ENCODE measurements around the gene TDRD12. TPM values are rescaled to one million over a fixed set of nuclear protein-coding genes. Genes with fewer than 3 reads are reported as not detected.

TDRD12 gene
- total and polyA plus RNA-seq, 2 of the 13 experiments (the other 11 are each of a cell fraction or from before 2014, with no cell fraction given) = 0.03 to 0.40 TPM

DNA sequence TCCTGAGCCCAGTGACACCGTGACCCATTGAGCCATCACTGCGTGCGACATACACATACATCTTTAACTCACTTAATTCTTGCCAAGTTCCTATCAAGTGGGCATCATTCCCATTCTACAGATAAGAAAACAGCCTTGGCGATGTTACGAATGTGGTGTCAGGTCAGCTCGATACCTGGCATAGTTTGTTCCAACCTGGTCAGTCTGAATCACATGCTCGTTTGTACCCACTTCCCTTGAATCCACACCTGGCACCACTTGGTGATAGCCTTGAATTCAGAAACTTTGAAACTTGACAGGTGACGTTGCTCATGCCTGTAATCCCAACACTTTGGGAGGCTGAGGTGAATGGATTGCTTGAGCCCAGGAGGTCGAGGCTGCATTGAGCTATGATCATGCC is 90.9 kb downstream of the TDRD12 start:
- in situ Hi-C loops (cut with HindIII; ENCODE audit: extremely low pct_ligation_motif_present, low pct_unique_long_range_greater_than_20kb) = no loop called here
- POLR2A ChIA-PET = no interaction called here
- no peak for DNase-seq (ENCODE audit: low spot score)

DNA sequence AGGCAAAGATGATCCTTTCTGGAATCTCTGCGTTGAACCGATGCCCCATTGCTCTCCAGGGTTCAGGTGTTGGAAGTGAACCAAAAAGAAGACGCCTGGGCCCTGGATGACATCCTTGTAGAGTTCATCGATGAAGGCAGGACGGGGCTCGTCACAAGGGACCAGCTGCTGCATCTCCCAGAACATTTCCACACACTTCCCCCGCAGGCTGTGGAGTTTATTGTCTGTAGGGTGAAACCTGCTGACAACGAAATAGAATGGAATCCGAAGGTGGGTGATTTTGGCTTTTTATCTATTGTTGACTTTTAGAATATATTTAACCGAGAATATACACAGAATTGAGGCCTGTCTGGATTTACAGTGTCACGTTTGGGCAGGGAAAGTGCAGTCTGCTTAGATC is 91.6 kb downstream of the TDRD12 start:
- ChIA-PET POLR2A (no interaction called here), CTCF (ENCODE audit: low intra/inter-chr PET ratio, low total read pairs) (no interaction called here)
- Histone ChIP-seq H3K27me3 (ENCODE audit: control insufficient read depth in 1 of 2, insufficient read depth in 2 of 2, low read length in 2 of 2) (peaks cover 7 to 23% of the 10 kb centered on the region in 2 experiments), H3K4me1 (ENCODE audit: insufficient read depth, low read length) (peaks cover 14% of the 10 kb centered on the region), H3K4me2 (ENCODE audit: low read depth, low read length) (peak overlapping the region; percentile 5; the same call in 1 of the 2 replicates), H3K79me2 (ENCODE audit: insufficient read depth, low read length) (no peaks in the 10 kb centered on the region), H3K9ac (ENCODE audit: insufficient read depth, low read depth, low read length) (no peak overlapping the region), H3K36me3 (replicated peaks in 1 of 2; ENCODE audit: control insufficient read depth in 1 of 2, insufficient read depth in 2 of 2, low read length in 2 of 2) (no peaks in the 10 kb centered on the region), H3K4me3 (replicated peaks in 1 of 3; ENCODE audit: insufficient read depth in 1 of 3, low read depth in 2 of 3, low read length in 3 of 3) (no peak overlapping the region), H3K9me3 (ENCODE audit: low read length) (no peaks in the 10 kb centered on the region), H4K20me1 (ENCODE audit: insufficient read depth, low read length) (no peaks in the 10 kb centered on the region), H2AFZ (ENCODE audit: low read length) (no peak overlapping the region), H3K27ac (ENCODE audit: extremely low read length, insufficient read depth, low read length) (no peak overlapping the region)
- BruUV-seq (replicated peaks) = no TSS peak
- FAIRE-seq (no peak), DNase-seq (ENCODE audit: low spot score) (no peak), ATAC-seq (no peak)
- in situ Hi-C loops (cut with HindIII; ENCODE audit: extremely low pct_ligation_motif_present, low pct_unique_long_range_greater_than_20kb) = no loop called here
- 26% methylated on average over 11 of the region's 11 CpGs for WGBS (ENCODE audit: low lambda C conversion rate)
- intact Hi-C loops (cut with micrococcal nuclease; ENCODE audit: unreplicated experiment) = no loop called here
- TF ChIP-seq RORA (CRISPR knock-in tag; IDR thresholded peaks at IDR 0.05) (no peak), GTF2F1 (IDR thresholded peaks at IDR 0.05; ENCODE audit: low read length) (no peak), RXRA (CRISPR knock-in tag; IDR thresholded peaks at IDR 0.05) (no peak), ATRX (CRISPR knock-in tag; IDR thresholded peaks at IDR 0.05; ENCODE audit: borderline replicate concordance) (no peak), ASH2L (IDR thresholded peaks at IDR 0.05; ENCODE audit: insufficient read length, low read depth, low read length) (no peak), ZNF180 (CRISPR knock-in tag; IDR thresholded peaks at IDR 0.05; ENCODE audit: borderline replicate concordance, low read depth) (no peak), CAMTA2 (CRISPR knock-in tag; IDR thresholded peaks at IDR 0.05; ENCODE audit: borderline replicate concordance) (no peak), ZNF460 (CRISPR knock-in tag; IDR thresholded peaks at IDR 0.05; ENCODE audit: borderline replicate concordance) (no peak), ZNF891 (CRISPR knock-in tag; IDR thresholded peaks at IDR 0.05) (no peak), DNMT3B (CRISPR knock-in tag; conservative IDR thresholded peaks at IDR 0.05) (no peak)
- TF ChIP-seq, protein P1, sequence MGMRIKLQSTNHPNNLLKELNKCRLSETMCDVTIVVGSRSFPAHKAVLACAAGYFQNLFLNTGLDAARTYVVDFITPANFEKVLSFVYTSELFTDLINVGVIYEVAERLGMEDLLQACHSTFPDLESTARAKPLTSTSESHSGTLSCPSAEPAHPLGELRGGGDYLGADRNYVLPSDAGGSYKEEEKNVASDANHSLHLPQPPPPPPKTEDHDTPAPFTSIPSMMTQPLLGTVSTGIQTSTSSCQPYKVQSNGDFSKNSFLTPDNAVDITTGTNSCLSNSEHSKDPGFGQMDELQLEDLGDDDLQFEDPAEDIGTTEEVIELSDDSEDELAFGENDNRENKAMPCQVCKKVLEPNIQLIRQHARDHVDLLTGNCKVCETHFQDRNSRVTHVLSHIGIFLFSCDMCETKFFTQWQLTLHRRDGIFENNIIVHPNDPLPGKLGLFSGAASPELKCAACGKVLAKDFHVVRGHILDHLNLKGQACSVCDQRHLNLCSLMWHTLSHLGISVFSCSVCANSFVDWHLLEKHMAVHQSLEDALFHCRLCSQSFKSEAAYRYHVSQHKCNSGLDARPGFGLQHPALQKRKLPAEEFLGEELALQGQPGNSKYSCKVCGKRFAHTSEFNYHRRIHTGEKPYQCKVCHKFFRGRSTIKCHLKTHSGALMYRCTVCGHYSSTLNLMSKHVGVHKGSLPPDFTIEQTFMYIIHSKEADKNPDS (CRISPR knock-in tag; IDR thresholded peaks at IDR 0.05) = no peak
- TF ChIP-seq, protein P2, sequence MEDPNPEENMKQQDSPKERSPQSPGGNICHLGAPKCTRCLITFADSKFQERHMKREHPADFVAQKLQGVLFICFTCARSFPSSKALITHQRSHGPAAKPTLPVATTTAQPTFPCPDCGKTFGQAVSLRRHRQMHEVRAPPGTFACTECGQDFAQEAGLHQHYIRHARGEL (CRISPR knock-in tag; IDR thresholded peaks at IDR 0.05) = no peak
- TF ChIP-seq, protein P3, sequence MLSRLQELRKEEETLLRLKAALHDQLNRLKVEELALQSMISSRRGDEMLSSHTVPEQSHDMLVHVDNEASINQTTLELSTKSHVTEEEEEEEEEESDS (CRISPR knock-in tag; IDR thresholded peaks at IDR 0.05; ENCODE audit: borderline replicate concordance) = no peak

More for the DNA sequence above, 90.9 kb downstream of the TDRD12 start:
- no peaks in the 10 kb centered on the region for H3K36me3 ChIP-seq (replicated peaks in 1 of 2; ENCODE audit: control insufficient read depth in 1 of 2, insufficient read depth in 2 of 2, low read length in 2 of 2)
- H2AFZ ChIP-seq (ENCODE audit: low read length) = no peak overlapping the region
- H4K20me1 ChIP-seq (ENCODE audit: insufficient read depth, low read length) = no peaks in the 10 kb centered on the region
- no peak for ATAC-seq
- no peak overlapping the region for H3K27ac ChIP-seq (ENCODE audit: extremely low read length, insufficient read depth, low read length)
- H3K79me2 ChIP-seq (ENCODE audit: insufficient read depth, low read length) = no peaks in the 10 kb centered on the region
- CTCF ChIA-PET (ENCODE audit: low intra/inter-chr PET ratio, low total read pairs) = no interaction called here
- no TSS peak for BruUV-seq (replicated peaks)
- peaks cover 7 to 23% of the 10 kb centered on the region in 2 experiments for H3K27me3 ChIP-seq (ENCODE audit: control insufficient read depth in 1 of 2, insufficient read depth in 2 of 2, low read length in 2 of 2)
- FAIRE-seq = no peak
- H3K4me1 ChIP-seq (ENCODE audit: insufficient read depth, low read length) = peaks cover 12% of the 10 kb centered on the region
- 68% methylated on average over 9 of the region's 9 CpGs for whole genome bisulfite sequencing (ENCODE audit: low lambda C conversion rate)
- intact Hi-C loops (cut with micrococcal nuclease; ENCODE audit: unreplicated experiment) = no loop called here
- H3K9ac ChIP-seq (ENCODE audit: insufficient read depth, low read depth, low read length) = no peak overlapping the region
- no peaks in the 10 kb centered on the region for H3K9me3 ChIP-seq (ENCODE audit: low read length)
- no peak overlapping the region for H3K4me3 ChIP-seq (replicated peaks in 1 of 3; ENCODE audit: insufficient read depth in 1 of 3, low read depth in 2 of 3, low read length in 3 of 3)
- TF ChIP-seq PTBP1 (IDR thresholded peaks at IDR 0.05; ENCODE audit: low read depth, low read length, poor library complexity, severe bottlenecking) (no peak), ZBTB8A (CRISPR knock-in tag; IDR thresholded peaks at IDR 0.05; ENCODE audit: borderline replicate concordance, low read depth) (no peak), MED1 (CRISPR knock-in tag; IDR thresholded peaks at IDR 0.05) (no peak)
- TF ChIP-seq, protein P4, sequence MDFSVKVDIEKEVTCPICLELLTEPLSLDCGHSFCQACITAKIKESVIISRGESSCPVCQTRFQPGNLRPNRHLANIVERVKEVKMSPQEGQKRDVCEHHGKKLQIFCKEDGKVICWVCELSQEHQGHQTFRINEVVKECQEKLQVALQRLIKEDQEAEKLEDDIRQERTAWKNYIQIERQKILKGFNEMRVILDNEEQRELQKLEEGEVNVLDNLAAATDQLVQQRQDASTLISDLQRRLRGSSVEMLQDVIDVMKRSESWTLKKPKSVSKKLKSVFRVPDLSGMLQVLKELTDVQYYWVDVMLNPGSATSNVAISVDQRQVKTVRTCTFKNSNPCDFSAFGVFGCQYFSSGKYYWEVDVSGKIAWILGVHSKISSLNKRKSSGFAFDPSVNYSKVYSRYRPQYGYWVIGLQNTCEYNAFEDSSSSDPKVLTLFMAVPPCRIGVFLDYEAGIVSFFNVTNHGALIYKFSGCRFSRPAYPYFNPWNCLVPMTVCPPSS (IDR thresholded peaks at IDR 0.05) = no peak
- H3K4me2 ChIP-seq (ENCODE audit: low read depth, low read length) = no peak overlapping the region

Measured in HepG2 (cell line).